T-helper 1 cell treated with Interleukin-12 subunit alpha and Interleukin-12 subunit beta and Interleukin-4 antibody, amounts not matched to agents 30 ng/mL and 1 ng/mL, for 36 hours (primary cell): ENCODE data around the gene LGR6. TPM values are rescaled to one million over a fixed set of nuclear protein-coding genes. Genes with fewer than 3 reads are reported as not detected.

ENCODE experiments used
- intact Hi-C: fragments of 100-400 bp; cut with micrococcal nuclease; formaldehyde crosslinking; loops from one replicate; pipeline ENCODE4 v1.15.1; 2024
- total RNA-seq: library from RNA; stranded (reverse); gene quantifications from 2 replicates; pipeline ENCODE4 v1.2.3, GENCODE V29; 2022

LGR6 gene
- total RNA-seq, 1 donor from 2014 or later: not detected

DNA sequence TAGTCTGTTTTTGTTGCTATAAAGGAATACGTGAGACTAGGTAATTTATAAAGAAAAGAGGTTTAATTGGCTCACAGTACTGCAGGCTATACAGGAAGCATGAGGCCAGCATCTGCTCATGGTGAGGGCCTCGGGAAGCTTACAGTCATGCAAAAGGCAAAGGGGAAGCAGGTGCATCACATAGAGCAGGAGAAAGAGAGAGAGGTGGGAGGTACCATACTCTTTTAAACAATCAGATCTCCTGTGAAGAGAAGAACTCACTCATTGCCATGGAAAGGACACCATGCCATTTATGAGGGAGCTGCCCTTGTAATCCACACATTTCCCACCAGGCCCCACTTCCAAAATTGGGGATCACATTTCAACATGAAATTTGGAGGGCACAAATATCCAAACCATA, 167.6 kb downstream of the LGR6 start:
- intact Hi-C loops: no loop called here

DNA sequence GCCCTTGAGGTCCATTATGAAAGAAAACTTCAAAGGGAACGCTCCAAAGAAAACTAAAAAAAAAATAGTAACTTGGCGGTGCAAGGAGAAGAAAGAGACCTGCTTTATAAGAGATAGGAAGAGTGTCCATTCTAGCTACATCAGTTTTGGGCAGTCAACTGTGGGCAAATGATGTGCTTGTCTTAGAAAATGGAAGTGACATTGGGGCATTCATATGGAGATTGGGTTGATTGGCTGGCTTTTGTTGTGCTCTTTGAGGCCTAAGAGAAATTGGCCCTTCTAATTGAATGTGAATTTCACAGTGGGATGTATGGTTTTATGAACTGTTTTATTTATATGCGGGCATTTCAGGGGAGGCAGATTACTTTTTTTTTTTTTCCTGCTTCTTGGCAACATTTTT, 168.1 kb downstream of the LGR6 start:
- intact Hi-C loops: no loop called here

DNA sequence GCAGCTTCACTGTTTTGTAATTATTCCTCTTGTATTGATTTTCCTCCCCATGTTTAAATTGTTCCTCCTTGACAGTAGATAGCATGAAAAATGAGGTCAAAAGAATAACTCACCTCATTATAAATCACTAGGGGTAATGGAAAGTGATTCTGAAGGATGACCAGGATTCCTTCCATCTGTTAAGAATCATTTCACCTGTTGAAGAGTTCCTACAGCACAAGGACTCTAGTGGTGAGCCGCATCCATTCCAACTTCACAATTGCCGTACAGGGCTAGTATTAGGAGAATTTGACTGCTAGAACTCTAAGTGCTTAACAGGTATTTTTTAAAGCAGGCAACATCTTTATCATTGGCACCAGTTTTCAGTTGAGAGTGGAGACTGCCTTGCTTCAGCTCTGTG, 168.6 kb downstream of the LGR6 start:
- intact Hi-C loops: no loop called here

GRCh38 chr1:202365092-202365815, 171.7 kb downstream of the LGR6 start:
- intact Hi-C loops: no loop called here

DNA sequence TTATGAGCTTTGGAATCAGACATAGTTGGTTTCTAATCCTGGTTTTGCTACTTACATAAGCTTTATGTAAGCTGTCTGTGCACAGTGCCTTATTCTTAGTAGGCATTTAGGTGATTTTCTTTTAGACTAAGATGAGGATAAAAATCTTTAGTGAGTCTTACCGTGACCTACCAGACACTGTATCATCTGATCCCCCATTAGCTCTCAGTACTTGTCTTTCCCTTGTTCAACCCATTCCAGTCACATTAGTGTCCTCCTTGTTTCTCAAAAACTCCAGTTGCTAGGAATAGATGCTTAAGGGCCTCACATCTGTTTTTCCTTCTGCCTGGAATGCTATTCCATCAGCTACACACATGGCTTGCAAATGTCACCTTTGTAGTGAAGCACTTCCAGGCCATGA, 173.7 kb downstream of the LGR6 start:
- intact Hi-C loops: no loop called here

Other genes with a start within 250 kb of the LGR6 start
- gene LMOD1, start 247.3 kb upstream of the LGR6 start, total RNA-seq: not detected in 2 replicates
- 60.5 and 65.6 TPM in 2 replicates for gene TIMM17A, start 238.3 kb upstream of the LGR6 start, total RNA-seq
- 26.8 and 28.1 TPM in 2 replicates for gene RNPEP, start 211.2 kb upstream of the LGR6 start, total RNA-seq
- 0.41 and 0.61 TPM in 2 replicates for gene ELF3, start 183.2 kb upstream of the LGR6 start, total RNA-seq
- not detected in 2 replicates for gene GPR37L1, start 70.9 kb upstream of the LGR6 start, total RNA-seq
- 67.8 and 71.6 TPM in 2 replicates for gene ARL8A, start 49.1 kb upstream of the LGR6 start, total RNA-seq
- gene PTPN7, start 33.2 kb upstream of the LGR6 start, total RNA-seq: 302 and 313 TPM in 2 replicates
- 50.1 and 54.8 TPM in 2 replicates for gene UBE2T, start 148.1 kb downstream of the LGR6 start, total RNA-seq
- gene PPP1R12B, start 154.9 kb downstream of the LGR6 start, total RNA-seq: 22.8 and 24.7 TPM in 2 replicates